Activated naive CD4-positive, alpha-beta T cell treated with anti-CD3 and anti-CD28 coated beads, Interleukin-2, amount 10 ng/mL, durations not matched to agents 7 days and 5 days (primary cell): Measurements from ENCODE around the gene GKN1.

ENCODE experiments used
- CTCF ChIA-PET: fragments of 350-600 bp; sonication (Branson Sonifier 250); formaldehyde crosslinking; loops from one replicate; lab custom pipeline; 2021; ENCODE audit warnings: antibody characterized with exemption; lab: Charles Lee
- DNase-seq: peaks from one replicate; pipeline ENCODE4 v3.0.0-alpha.2; 2020
- H3K27ac Mint-ChIP-seq: one replicate; pipeline ENCODE4 v1.8.0; 2021; ENCODE audit warnings: mild to moderate bottlenecking, moderate library complexity, mixed read lengths
- H3K27me3 Mint-ChIP-seq: one replicate; pipeline ENCODE4 v1.8.0; 2021; ENCODE audit warnings: mild to moderate bottlenecking, mixed read lengths
- H3K36me3 Mint-ChIP-seq: one replicate; pipeline ENCODE4 v1.8.0; 2021; ENCODE audit warnings: mixed read lengths
- H3K4me1 Mint-ChIP-seq: one replicate; pipeline ENCODE4 v1.8.0; 2021; ENCODE audit warnings: mixed read lengths
- H3K4me3 Mint-ChIP-seq: one replicate; pipeline ENCODE4 v1.8.0; 2021; ENCODE audit warnings: mild to moderate bottlenecking, moderate library complexity, mixed read lengths
- H3K9me3 Mint-ChIP-seq: one replicate; pipeline ENCODE4 v1.8.0; 2021; ENCODE audit warnings: mixed read lengths

The GKN1 gene

GRCh38 chr2:69021727-69022126, 47.3 kb downstream of the GKN1 start:
- DNase-seq = no peak
- no peak overlapping the region for H3K4me3 Mint-ChIP-seq
- no peak overlapping the region for H3K27ac Mint-ChIP-seq
- no peaks in the 10 kb centered on the region for H3K9me3 Mint-ChIP-seq
- peaks cover 32% of the 10 kb centered on the region for H3K27me3 Mint-ChIP-seq
- no peaks in the 10 kb centered on the region for H3K36me3 Mint-ChIP-seq
- CTCF ChIA-PET = no interaction called here
- H3K4me1 Mint-ChIP-seq = no peaks in the 10 kb centered on the region

DNA sequence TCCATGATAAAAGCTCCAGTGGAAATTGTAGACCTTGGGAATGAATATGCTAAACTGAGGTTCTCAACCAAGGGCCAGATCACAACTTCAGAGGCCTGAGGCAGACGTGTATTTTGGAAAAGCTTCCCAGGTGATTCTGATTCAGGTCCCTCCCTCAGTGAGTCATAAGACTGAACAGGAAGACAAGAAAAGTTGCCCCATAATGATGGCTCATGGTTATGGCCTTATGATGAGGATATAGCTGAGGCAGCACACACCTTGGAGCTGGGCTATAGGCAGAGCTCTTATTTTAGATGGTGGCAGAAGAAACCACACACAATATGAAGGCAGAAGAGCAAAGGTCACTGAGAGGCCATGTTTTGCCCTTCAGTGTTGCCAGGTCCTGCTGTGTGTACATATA, 48.1 kb downstream of the GKN1 start:
- H3K27me3 Mint-ChIP-seq = peaks cover 28% of the 10 kb centered on the region
- CTCF ChIA-PET = no interaction called here
- H3K9me3 Mint-ChIP-seq = no peaks in the 10 kb centered on the region
- H3K4me3 Mint-ChIP-seq = no peak overlapping the region
- H3K4me1 Mint-ChIP-seq = no peaks in the 10 kb centered on the region
- H3K27ac Mint-ChIP-seq = no peak overlapping the region
- no peak for DNase-seq
- no peaks in the 10 kb centered on the region for H3K36me3 Mint-ChIP-seq

DNA sequence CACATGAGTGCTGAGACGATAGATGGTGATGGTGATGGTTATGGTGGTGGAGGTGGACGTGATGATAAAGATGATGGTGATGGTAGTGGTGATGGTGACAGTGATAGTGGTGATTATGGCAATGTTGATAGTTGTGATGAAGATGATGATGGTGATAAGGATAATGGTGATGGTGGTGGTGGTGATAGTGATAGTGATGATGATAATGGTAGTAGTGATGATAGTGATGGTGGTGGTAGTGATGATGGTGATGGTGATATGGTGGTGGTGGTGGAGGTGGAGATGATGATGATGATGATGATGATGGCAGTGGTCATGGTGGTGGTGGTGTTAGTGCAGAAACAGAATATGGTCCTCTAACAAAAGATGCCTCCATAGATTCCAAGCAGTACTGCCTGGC, 48.8 kb downstream of the GKN1 start:
- no peak overlapping the region for H3K27ac Mint-ChIP-seq
- H3K4me1 Mint-ChIP-seq = no peaks in the 10 kb centered on the region
- DNase-seq = no peak
- CTCF ChIA-PET = no interaction called here
- no peaks in the 10 kb centered on the region for H3K36me3 Mint-ChIP-seq
- H3K4me3 Mint-ChIP-seq = no peak overlapping the region
- peaks cover 22% of the 10 kb centered on the region for H3K27me3 Mint-ChIP-seq
- H3K9me3 Mint-ChIP-seq = no peaks in the 10 kb centered on the region

GRCh38 chr2:69026026-69026425, 51.6 kb downstream of the GKN1 start:
- Mint-ChIP-seq H3K9me3 (no peaks in the 10 kb centered on the region), H3K4me3 (no peak overlapping the region), H3K27me3 (peaks cover 10% of the 10 kb centered on the region), H3K27ac (no peak overlapping the region), H3K36me3 (no peaks in the 10 kb centered on the region), H3K4me1 (no peaks in the 10 kb centered on the region)
- CTCF ChIA-PET = interaction anchor here (0.7 to 3.6 kb wide), 3 partner anchors 11 to 281 kb away, joined by 3 to 16 read pairs (median 6); no protein-coding TSS in a partner anchor
- peak; percentile 42 for DNase-seq

- Mint-ChIP-seq H3K36me3 (no peaks in the 10 kb centered on the region), H3K27ac (no peak overlapping the region), H3K4me1 (no peaks in the 10 kb centered on the region), H3K4me3 (no peak overlapping the region), H3K9me3 (no peaks in the 10 kb centered on the region), H3K27me3 (peaks cover 11% of the 10 kb centered on the region)
- CTCF ChIA-PET = interaction anchor here (0.7 to 3.6 kb wide), 3 partner anchors 12 to 280 kb away, joined by 3 to 16 read pairs (median 6); no protein-coding TSS in a partner anchor
- DNase-seq = no peak
Observed at GRCh38 chr2:69026691-69027459, 52.4 kb downstream of the GKN1 start.
